Transverse colon (tissue), 4 donors: ENCODE measurements around the gene ACSS1. TPM values are rescaled to one million over a fixed set of nuclear protein-coding genes. Genes with fewer than 3 reads are reported as not detected.

Source experiments
- DNase-seq: peaks from one replicate; pipeline ENCODE4 v3.0.0-alpha.2; 2019
- H3K27ac ChIP-seq, 4 donors: fragments of 200-600 bp; sonication (generic); 2 replicates each; pipeline ENCODE4 v1.5.1; 2016 to 2018; ENCODE audit warnings: inconsistent platforms in 4 of 4
- H3K27me3 ChIP-seq: fragments of 200-600 bp; sonication (generic); 2 replicates; pipeline ENCODE4 v1.5.1; 2017; ENCODE audit warnings: inconsistent platforms
- H3K36me3 ChIP-seq, 4 donors: fragments of 200-600 bp; sonication (generic); 2 replicates each; pipeline ENCODE4 v1.5.1; 2017 to 2019; ENCODE audit warnings: inconsistent platforms in 4 of 4
- H3K4me1 ChIP-seq, 4 donors: fragments of 200-600 bp; sonication (generic); 2 replicates each; pipeline ENCODE4 v1.5.1; 2017 to 2020; ENCODE audit warnings: inconsistent platforms in 4 of 4
- H3K4me3 ChIP-seq, 4 donors: fragments of 200-600 bp; sonication (generic); 1 replicate in 1 of 4; 2 replicates in 3 of 4; pipeline versions ENCODE4 v1.5.1 to v1.6.1; 2017 to 2019; ENCODE audit warnings: inconsistent platforms in 4 of 4
- H3K9me3 ChIP-seq, 2 donors: fragments of 200-600 bp; sonication (generic); 2 replicates each; pipeline ENCODE4 v1.5.1; 2017 to 2019; ENCODE audit warnings: inconsistent platforms in 2 of 2
- EP300 ChIP-seq: sonication (generic); formaldehyde crosslinking; IDR thresholded peaks from one replicate; pipeline ENCODE4 v1.6.1; 2017; ENCODE audit warnings: antibody characterized with exemption, low read depth
- POLR2A ChIP-seq: fragments of 450-650 bp; IDR thresholded peaks from one replicate; pipeline ENCODE4 v1.6.1; 2016; ENCODE audit warnings: antibody characterized with exemption, mild to moderate bottlenecking, moderate library complexity
- POLR2AphosphoS5 ChIP-seq, 3 donors: sonication (generic); formaldehyde crosslinking; IDR thresholded peaks; one replicate each; pipeline ENCODE4 v1.6.1; 2016; ENCODE audit warnings: antibody characterized with exemption in 3 of 3
- WGBS, 2 donors: methylation state at CpG; one replicate each; pipeline ENCODE4 v1.1.5; 2018; ENCODE audit warnings: low coverage in 1 of 2; 5-methylcytosine and 5-hydroxymethylcytosine counted together
- in situ Hi-C, 4 donors: fragments of 200-750 bp; cut with MboI; loops; one replicate each; pipeline versions ENCODE4 v1.15.0 to v1.15.1; 2017; ENCODE audit warnings: low sequenced_read_pairs in 3 of 4, low pct_ligation_motif_present in 1 of 4, low pct_unique_long_range_greater_than_20kb in 1 of 4
- intact Hi-C: fragments of 100-400 bp; cut with DNase I; formaldehyde crosslinking; loops from one replicate; pipeline ENCODE4 v1.15.1; 2023; ENCODE audit warnings: low total_unique reads
- total RNA-seq, 4 donors: library from RNA; depleted of rRNA; stranded (reverse); fragments of >200 nt; gene quantifications; one replicate each; pipeline ENCODE4 v1.1.0, GENCODE V29; 2016
- TF ChIP-seq, protein P1 (sequence below), 5 experiments: fragments of 200-600 bp in 3 of 5; fragments of 450-650 bp in 2 of 5; sonication (generic) in 3 of 5; IDR thresholded peaks; 1 replicate in 2 of 5; 2 replicates in 3 of 5; pipeline ENCODE4 v1.5.1; 2016 to 2017; ENCODE audit warnings: antibody characterized with exemption in 5 of 5, inconsistent platforms in 3 of 5, mild to moderate bottlenecking in 2 of 5, moderate library complexity in 1 of 5

The ACSS1 gene
- total RNA-seq, 4 donors from 2014 or later, result 30.3 to 64.7 (median 51.6) TPM

DNA sequence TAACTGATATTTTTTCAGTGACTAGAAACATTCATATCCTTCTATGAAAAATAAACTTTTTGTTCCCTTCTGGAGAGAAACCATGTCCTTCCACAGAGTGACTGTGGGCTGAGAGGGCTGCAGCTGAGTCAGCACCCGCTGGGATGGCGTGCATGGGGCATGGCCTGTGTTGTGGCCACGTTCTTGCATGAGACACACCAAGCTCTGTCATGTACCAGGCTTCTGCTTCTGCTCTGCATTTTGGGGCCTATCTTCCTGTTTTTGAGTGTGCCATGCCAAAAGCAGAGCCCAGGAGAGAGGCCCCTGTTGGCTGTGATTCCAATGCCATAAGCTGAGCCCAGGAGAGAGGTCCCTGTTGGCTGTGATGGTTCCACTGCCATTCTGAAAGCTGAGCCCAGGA, 76.1 kb downstream of the ACSS1 start:
- Histone ChIP-seq H3K36me3 (peaks cover 0 to 23% (median 4%) of the 10 kb centered on the region in 4 donors), H3K9me3 (no peaks in the 10 kb centered on the region), H3K27me3 (no peaks in the 10 kb centered on the region), H3K4me3 (no peak overlapping the region), H3K27ac (no peak overlapping the region), H3K4me1 (peaks cover 0 to 25% (median 16%) of the 10 kb centered on the region in 4 donors)
- TF ChIP-seq, protein P1, sequence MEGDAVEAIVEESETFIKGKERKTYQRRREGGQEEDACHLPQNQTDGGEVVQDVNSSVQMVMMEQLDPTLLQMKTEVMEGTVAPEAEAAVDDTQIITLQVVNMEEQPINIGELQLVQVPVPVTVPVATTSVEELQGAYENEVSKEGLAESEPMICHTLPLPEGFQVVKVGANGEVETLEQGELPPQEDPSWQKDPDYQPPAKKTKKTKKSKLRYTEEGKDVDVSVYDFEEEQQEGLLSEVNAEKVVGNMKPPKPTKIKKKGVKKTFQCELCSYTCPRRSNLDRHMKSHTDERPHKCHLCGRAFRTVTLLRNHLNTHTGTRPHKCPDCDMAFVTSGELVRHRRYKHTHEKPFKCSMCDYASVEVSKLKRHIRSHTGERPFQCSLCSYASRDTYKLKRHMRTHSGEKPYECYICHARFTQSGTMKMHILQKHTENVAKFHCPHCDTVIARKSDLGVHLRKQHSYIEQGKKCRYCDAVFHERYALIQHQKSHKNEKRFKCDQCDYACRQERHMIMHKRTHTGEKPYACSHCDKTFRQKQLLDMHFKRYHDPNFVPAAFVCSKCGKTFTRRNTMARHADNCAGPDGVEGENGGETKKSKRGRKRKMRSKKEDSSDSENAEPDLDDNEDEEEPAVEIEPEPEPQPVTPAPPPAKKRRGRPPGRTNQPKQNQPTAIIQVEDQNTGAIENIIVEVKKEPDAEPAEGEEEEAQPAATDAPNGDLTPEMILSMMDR (IDR thresholded peaks at IDR 0.05), result no peak
- WGBS, 2 donors, result 91% methylated on average over 3 of the region's 3 CpGs; no CpG with 5 or more reads in 1 of the 2 donors
- peak; percentile 39 for DNase-seq
- intact Hi-C loops (no loop called here), in situ Hi-C loops (loop anchor here in 2 of 4 donors (25.0 kb wide), 2 partner anchors 206 to 431 kb away; partner anchors contain the start of genes ENTPD6 (in 1 of the 2) and GINS1 (in 1 of the 2))

DNA sequence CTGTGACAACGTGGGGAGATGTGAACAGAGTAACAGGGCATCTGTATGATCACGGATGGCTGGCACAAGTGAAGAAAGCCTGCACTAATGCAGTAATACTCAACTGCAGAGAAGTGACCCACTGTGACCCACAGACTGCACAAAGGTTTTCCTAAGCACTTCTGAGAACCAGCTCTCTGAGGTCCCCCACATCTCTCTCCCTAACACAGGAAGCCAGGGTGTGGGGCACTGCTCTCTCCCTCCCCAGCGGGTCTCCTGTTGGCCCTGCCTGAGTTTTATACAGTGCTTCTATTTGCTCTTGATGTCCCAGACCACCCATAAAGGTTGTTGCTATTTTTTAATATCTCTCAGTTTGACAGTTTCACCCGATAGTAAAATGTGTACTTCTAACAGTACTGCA, 76.7 kb downstream of the ACSS1 start:
- Histone ChIP-seq H3K9me3 (no peaks in the 10 kb centered on the region), H3K4me1 (peaks cover 0 to 20% (median 12%) of the 10 kb centered on the region in 4 donors), H3K27ac (no peak overlapping the region), H3K27me3 (no peaks in the 10 kb centered on the region), H3K36me3 (peaks cover 0 to 29% (median 4%) of the 10 kb centered on the region in 4 donors), H3K4me3 (no peak overlapping the region)
- 69 to 74% methylated on average over 4 of the region's 4 CpGs for WGBS, 2 donors
- no peak for TF ChIP-seq POLR2A
- TF ChIP-seq POLR2AphosphoS5 (IDR thresholded peaks at IDR 0.05), result no peak
- no peak for TF ChIP-seq EP300
- TF ChIP-seq, protein P1 (IDR thresholded peaks at IDR 0.05), result no peak
- DNase-seq, result no peak
- in situ Hi-C loops, result loop anchor here in 2 of 4 donors (25.0 kb wide), 2 partner anchors 206 to 431 kb away; partner anchors contain the start of genes ENTPD6 (in 1 of the 2) and GINS1 (in 1 of the 2)
- intact Hi-C loops, result no loop called here

DNA sequence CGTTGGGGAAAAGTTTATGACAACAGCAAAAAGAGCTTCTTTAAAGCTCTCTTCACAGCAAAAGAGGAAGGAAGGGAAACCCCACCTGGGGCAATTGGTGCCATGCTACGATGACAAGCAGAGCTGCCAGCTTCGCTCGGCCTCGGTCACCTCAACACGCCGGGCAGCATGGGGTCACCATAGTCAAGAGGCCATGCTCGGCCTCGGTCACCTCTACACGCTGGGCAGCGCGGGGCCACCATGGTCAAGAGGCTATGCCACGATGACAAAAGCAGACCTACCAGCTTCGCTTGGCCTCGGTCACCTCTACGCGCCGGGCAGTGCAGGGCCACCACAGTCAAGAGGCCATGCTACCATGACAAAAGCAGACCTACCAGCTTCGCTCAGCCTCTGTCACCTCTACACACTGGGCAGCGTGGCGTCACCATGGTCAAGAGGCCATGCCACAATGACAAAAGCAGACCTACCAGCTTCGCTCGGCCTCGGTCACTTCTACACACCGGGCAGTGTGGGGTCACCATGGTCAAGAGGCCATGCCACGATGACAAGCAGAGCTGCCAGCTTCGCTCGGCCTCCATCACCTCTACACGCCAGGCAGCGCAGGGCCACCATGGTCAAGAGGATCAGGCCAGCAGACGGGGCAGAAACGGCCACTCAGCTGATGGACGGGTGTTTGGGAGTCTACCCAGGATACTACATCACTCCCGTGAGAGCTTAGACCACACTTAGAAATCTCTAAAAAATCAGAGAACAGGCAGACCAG, 77.5 kb downstream of the ACSS1 start:
- H3K36me3 ChIP-seq, result peaks cover 0 to 30% (median 6%) of the 10 kb centered on the region in 4 donors
- H3K9me3 ChIP-seq, result peaks cover 0 to under 1% of the 10 kb centered on the region in 2 donors
- no peak overlapping the region for H3K4me3 ChIP-seq
- in situ Hi-C loops, result loop anchor here in 2 of 4 donors (25.0 kb wide), 2 partner anchors 207 to 432 kb away; partner anchors contain the start of genes ENTPD6 (in 1 of the 2) and GINS1 (in 1 of the 2)
- TF ChIP-seq EP300, result no peak
- TF ChIP-seq, protein P1 (IDR thresholded peaks at IDR 0.05), result no peak
- TF ChIP-seq POLR2AphosphoS5 (IDR thresholded peaks at IDR 0.05), result no peak
- no peak for TF ChIP-seq POLR2A
- no peaks in the 10 kb centered on the region for H3K27me3 ChIP-seq
- no peak for DNase-seq
- WGBS, 2 donors, result 93 to 94% methylated on average over 5 to 34 of the region's 34 CpGs
- intact Hi-C loops, result no loop called here
- H3K27ac ChIP-seq, result no peak overlapping the region
- peaks cover 0 to 11% (median 4%) of the 10 kb centered on the region in 4 donors for H3K4me1 ChIP-seq

DNA sequence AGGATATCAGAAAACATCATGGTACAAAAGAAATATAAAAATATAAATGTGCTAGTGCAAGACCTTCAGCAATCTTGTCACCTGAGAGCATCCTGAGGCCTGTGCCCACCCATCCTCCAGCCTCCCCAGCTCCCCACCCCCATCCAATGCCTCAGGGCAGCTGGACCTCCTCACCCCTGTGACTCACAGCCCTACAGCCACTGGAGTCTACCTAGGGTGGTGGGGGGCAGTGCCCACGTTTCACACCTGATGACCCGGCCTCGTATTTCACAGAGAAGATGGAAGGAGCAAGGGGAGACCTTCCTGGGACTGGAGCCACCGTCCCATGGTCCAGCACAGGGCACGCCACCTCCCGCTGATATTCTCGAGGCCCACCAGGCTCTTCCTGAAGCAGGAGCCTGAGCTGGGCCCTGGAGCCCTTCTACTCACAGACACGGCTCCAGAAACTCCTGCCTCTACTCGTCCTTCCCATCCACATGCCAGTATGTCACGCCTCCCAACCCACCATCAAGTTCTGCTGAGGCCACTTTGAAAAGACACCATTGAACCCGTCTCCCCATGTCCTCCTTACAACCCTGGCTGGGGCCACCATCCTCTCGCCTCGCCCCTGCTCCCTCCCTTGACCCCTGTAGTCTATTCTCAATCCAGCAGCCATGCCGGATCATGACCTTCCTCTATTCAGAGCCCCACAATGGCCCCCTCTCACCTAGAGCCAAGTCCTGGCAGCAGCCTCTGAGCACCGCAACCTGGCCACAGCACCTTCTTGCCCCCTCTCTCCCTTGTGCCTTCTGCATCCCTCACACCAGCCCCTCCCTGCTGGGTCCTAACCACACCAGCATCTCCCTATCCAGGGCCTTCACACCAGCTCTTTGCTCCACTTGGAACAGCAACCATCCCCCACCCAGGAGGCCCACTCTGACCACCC, 78.6 kb downstream of the ACSS1 start:
- Histone ChIP-seq H3K4me3 (no peak overlapping the region), H3K4me1 (no peaks in the 10 kb centered on the region), H3K27ac (no peak overlapping the region), H3K27me3 (no peaks in the 10 kb centered on the region), H3K9me3 (peaks cover 0 to 6% of the 10 kb centered on the region in 2 donors), H3K36me3 (peaks cover 0 to 30% (median 6%) of the 10 kb centered on the region in 4 donors)
- intact Hi-C loops (no loop called here), in situ Hi-C loops (loop anchor here in 2 of 4 donors (25.0 kb wide), 2 partner anchors 208 to 433 kb away; partner anchors contain the start of genes ENTPD6 (in 1 of the 2) and GINS1 (in 1 of the 2))
- TF ChIP-seq POLR2AphosphoS5 (IDR thresholded peaks at IDR 0.05) (no peak), EP300 (no peak), POLR2A (no peak)
- TF ChIP-seq, protein P1 (IDR thresholded peaks at IDR 0.05), result no peak
- no peak for DNase-seq
- 80 to 95% methylated on average over 1 to 15 of the region's 15 CpGs for WGBS, 2 donors
